HG03571 (cell line): ENCODE results near the gene CDK14.

Experiments used
- ATAC-seq: cut with Tn5 transposase; IDR thresholded peaks from one replicate; pipeline ENCODE4 v1.9.1; 2021; ENCODE audit not compliant: unreplicated experiment

CDK14 gene

DNA sequence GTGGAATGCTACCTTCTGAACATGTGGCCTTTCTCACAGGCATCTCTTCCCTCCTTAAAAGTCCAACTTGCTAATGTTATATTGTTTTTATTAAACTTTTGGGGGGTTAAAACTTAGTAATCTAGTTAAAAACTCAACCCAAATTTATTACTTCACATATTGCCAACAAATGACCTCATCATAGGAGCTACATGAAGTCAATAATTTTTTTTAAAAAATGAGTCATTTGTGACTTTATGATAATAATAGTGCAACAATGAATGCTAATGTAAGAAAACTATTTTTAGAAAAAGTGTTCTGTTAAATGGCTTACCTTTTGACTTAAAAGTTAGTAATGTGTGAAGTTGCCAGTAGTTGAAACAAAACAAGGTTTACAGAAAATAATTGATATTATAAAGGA lies 342.2 kb downstream of the CDK14 start:
- no peak for ATAC-seq

DNA sequence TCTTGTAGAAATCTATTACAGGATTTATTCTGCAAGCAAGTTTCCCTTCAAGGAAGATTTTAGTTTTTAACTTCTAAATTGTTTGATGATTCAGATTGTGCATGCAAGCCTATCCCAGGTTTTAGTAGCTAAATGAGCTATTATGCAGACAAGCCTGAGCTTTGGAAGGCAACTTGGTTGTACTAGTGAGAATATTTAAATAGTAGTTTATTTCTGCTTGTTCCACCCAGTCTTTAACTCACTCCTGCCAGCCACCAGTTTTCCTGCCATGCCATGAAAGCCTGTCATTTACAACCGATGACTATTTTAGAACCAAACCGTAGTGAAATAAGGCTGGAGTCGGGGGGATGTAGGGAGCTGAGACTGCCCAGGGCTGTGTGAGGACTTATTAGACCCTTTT lies 343.5 kb downstream of the CDK14 start:
- no peak for ATAC-seq

DNA sequence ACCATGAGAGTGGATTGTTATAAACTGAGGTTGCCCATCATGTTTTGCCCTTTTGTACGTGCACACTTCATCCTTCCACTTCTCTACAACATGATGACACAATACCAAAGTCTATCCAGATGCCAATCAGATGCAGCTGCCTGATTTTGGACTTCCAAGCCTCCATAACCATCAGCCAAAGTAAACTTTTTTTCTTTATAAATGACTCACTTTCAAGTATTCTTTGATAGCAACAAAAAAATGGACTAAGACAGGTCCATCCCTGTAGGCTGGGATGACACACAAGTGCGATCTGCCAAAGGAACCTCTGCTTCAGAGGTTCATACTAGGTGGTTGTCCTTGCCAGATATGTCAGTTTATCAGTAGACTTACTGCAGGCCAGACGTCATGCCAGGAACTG lies 347.9 kb downstream of the CDK14 start:
- ATAC-seq: no peak

DNA sequence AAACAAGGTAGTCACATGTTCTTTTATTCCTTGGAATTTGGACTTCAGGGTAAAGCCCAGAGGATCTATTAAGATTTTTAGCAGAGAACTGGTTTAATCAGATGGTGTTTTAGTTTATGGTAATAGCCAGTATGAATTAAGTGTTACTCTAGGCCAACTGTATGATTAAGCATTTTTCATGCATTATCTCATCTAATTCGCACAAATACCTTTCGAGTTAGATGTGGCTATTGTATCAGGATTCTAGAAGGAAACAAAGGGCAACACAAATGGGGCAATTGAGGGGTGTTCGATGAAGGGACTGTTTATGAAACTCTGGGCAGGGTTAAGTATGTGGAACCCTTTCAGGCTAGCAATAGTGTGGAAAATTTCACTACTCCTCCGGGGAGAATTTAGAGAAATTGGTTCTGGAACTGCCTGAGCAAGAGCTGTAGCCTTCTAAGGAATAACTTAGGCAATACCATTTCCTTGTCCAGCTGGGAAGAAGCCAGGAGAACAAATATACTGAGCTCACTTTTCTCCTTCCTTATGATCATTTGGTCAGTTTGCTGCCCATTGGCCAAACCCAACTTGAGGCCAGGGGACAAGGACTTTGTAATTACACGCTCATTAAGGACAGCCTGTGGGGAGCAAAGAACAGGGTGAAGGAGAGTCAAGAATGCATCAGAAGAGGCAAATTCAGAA lies 349.1 kb downstream of the CDK14 start:
- ATAC-seq: no peak

DNA sequence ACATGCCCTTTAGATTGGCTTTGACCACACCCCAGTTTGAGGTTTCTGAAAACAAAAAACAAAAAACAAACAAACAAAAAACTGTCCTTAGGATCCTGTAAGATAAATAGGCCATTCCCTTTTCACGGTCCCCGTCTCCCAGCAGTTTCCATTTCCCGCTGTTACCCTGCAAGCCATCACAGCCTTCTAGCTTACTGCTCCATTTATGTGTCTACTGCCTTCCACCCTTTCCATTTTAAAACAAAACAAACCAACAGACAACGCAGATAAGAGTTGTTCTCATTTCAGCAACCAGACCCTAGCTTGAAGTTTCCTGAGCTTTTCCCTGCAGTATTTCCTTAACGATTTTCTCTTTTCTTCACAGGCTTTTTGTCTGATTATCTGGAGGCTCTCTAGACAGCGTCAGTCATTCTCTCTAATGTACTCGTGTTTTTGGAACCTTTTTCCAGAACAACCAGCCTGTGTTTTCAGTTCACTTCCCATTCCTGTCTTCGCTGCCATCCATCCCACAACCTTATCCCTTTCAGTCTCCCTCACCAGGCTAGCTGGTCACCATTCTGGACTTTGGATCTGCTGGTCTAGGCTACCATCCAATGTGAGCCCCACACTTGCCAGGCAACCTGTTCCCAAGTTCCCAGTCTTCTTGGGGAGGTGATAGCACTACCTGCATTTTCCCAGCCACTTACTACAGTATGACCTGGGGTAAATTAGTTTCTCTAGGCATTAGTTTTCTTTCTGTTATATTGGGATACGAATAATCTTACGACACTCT lies 350.8 kb downstream of the CDK14 start:
- no peak for ATAC-seq

DNA sequence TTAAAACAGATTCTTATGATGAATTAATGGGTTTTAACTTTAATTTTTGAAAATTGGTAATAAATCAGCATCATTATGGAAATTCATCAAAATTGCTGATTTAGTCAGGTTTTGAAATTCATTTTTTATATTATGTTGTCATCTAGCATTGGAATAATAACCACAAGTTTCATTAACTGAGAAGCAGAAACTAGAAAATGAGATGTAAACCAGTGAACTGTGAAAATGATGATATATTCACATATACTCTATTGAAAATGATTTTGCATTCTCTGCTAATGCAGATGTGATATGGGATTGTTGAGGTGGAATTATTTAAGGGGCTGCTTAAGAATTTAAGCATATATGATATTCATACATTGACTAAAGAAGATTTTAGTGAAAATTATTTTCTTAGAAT lies 352.0 kb downstream of the CDK14 start:
- no peak for ATAC-seq

DNA sequence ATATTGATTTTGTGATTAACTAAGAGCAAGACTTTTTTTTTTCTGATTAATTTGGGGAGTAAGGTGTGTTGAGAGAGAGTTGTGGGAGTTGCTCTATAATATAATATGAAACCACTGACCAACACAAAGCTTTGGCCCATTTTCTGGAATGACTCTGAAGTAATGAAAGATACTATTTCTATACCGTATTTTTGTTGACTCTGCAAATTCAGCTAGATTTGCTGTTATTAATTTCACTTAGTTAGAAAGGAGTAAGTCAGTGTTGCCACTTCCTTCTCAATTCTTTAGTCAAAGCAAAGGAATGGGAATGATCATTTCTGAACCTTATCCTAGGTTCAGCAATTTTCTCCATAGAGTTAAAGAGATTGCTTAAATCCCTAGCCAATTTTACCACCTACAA lies 355.1 kb downstream of the CDK14 start:
- ATAC-seq: no peak

DNA sequence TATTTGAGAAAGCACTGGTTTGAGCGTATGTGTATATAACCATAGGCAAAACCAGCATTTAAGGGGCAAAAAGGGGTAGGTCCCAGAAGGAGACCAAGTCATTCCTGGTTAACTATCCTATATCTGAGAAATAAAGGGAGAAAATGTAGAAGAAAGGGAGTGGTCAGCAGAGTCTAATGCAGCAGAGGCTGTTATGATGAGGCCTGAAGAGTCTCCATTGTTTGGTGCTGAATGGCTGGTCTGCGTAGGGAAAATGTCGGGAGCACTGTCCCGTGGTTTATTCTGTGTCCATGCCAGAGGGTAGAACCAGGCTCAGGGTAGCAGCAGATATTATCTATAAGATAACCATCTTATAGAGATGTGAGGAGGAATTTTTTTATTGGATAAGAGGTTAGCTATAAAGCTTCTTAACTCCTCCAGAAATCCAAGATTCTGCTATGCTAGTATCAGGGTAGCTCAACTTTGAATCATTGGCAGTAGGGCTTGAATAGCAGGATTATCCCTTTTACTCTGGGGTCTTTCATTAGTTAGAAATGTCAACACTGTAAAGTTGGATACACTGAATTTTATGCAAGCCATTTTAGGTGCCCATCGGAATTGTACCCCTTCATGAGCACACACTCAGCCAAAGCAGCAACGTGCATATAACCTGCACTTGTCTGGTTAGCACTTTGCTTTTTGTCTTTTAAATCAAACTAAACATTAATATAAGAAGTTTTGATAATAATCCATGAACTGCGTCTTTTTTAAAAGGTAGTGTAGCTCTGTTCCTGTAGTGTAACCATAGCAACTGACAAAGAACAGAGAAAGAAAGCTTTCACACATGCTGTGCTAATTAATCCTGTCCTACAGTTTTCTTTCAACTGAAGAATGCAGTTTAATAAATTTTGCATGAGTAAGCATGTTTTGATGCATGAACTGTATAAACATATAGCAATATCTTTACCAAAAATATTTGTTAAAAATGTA lies 356.1 kb downstream of the CDK14 start:
- ATAC-seq: no peak

DNA sequence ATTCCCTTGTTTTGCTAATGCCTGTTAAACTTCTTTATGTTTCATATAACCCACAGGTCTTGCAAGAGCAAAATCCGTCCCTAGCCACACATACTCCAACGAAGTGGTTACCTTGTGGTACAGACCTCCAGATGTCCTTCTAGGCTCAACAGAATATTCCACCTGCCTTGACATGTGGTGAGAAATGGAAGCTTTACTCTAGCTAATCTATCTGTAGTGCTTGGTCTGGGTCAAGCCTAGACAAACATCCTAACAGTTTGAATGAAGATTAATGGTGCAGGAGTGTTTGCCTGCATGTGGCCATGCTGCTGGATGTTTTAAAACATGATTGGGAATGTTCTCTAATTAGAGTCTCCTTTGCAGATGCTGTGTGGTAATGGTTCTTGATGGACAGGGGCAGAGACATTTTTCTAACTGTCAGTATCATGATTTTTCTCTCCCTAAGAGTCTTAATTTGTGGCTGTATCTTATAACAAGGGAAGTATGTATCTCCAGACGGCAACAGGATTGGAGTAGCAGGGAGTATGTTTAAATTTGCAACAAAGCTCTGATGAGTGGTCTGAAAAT lies 359.6 kb downstream of the CDK14 start:
- no peak for ATAC-seq

DNA sequence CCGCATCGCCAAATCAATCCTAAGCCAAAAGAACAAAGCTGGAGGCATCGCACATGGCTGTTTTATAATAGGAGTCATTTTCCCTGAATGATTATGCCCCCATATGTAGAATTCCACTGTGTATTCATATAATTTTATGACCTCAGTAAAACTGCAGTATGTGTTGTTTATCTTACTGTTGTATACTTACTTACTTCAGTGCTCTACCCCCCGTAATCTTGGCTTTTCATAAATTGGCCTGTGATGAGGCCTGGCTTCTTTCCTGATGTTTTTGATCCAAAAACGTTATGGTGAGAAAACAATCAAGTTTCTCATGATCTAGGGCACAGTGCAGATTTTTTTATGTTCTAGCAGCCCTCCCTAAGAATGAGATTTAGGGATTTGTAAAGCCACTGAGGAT lies 361.8 kb downstream of the CDK14 start:
- no peak for ATAC-seq

DNA sequence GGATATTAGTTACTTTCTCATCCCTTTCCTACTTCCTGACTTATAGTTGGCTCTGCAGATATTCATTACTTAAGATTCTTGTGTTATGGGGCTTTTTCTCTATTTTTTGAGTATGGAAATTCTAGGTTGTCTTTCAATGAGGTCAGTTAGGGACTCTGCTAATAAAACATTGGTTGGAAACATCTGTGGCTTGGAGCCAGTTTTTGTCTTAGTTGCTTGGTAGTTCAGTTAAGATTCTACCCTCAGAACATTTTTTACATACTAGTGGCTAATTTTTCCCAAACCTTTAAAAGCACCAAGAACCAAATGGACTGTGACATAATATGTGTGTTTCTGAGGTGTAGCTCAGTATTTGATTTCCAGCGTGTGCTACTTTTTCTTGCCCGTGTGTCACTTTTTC lies 362.5 kb downstream of the CDK14 start:
- ATAC-seq: no peak

DNA sequence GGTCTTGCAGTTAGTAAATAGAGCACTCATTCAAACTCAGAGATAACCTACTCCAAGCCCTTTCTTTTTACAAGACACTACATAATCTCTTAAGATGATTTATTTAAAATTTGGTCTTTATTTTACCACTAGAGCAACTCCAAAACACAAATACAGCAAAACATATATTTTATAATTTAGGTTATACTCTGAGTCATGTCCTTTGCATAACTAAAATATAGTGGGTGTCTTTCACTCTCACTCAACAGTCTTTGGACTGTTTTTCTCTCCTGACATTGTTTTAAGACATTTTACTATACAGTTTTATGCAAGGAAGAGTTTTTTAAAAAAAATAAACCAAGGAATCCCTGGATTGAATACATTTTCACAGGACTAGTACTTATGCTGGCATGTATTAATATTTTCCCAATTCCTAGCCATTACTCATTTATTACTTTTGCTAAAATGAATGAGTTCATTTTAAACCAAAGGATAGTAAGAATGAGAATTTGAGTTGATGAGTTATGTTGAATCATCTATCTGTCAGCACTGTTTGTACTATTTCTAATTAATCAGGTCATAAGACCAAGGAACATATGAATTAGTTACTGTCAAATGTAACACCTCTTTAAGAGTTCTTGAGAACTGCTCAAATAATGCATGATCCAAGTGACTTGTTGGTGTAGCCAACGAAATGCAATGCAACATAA lies 365.1 kb downstream of the CDK14 start:
- no peak for ATAC-seq

DNA sequence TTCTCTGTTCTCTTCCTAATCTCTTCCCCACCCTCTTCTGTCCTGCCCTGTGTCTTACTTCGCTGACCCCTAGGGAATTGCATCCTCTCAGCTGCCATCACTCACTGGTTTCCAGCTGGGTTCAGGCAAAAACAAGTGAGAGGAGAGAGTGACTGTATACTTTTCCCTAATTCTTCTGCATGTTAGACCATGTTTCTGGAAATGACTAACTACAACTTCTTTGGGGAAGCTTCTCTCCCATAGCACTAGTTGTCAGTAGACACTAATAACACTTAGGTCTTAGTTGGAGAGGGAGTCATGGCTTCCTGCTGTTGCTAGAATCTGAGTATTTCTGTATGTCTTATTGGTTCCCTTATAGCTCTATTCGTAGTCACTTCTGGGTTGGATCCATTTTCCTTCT lies 369.1 kb downstream of the CDK14 start:
- no peak for ATAC-seq

DNA sequence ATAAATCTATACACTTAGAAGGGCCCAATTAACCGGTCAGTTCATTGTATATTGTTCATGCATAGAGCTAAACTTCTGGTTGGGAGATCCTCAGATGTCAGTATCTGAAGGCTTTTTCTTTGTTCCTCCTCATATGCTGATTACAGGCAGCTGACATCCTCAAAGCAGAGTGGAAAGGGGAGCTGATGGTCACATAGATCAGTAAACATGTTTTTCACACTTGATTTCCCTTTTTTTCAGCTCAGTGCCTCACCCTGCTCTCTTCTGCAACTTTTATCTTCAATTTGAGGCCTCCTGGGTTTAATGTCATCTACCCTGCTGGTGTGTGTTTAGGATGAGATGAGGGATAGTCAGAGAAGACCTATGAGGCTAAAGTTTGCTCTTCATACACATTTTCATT lies 370.2 kb downstream of the CDK14 start:
- no peak for ATAC-seq

DNA sequence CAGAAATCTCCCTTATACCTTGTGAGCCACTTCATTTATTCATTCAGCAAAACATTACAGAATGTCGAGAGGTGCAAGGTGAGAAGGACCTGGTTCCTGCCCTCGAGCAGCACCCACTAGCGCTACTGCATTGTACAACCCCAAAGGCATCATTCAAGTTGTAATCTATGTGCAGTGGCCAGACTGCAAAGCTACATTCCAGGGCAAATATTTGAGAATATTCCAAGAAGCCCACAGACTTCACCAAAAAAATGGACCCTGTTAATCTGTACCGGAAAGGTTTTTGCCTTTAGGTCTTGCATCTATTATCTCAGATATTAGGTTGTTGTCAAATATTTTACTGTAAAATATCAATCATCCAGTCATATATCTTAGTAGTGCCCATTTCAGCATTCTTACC lies 372.8 kb downstream of the CDK14 start:
- no peak for ATAC-seq

DNA sequence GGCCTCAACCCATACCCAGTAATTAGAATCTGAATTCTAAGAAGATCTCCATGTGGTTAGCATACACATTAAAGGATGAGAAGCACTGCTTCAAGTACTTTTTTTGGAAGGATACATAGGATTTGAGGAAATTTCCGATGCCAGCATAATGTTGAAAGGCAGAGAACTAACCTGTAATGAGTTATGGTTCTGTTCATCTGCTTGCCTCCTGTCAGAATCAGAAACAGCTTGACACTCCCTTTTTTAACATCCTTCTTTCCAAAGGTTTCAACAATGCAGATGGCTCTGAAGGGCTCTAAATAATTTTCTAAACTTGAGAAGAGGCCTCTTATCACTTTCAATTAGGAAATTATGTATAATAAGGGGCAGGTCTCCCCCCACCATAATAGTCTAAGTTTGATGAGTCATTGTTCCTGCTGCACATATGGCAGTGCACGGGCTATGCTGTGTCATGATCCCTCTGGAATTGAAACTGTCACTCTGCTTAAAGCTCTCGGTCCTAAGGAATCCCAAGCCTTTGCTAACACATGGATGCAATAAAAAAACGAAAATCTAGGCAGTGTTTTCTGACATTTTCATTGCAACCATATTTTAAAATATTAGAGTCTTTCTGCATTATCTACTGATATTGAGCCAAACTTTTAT lies 376.9 kb downstream of the CDK14 start:
- ATAC-seq: no peak

DNA sequence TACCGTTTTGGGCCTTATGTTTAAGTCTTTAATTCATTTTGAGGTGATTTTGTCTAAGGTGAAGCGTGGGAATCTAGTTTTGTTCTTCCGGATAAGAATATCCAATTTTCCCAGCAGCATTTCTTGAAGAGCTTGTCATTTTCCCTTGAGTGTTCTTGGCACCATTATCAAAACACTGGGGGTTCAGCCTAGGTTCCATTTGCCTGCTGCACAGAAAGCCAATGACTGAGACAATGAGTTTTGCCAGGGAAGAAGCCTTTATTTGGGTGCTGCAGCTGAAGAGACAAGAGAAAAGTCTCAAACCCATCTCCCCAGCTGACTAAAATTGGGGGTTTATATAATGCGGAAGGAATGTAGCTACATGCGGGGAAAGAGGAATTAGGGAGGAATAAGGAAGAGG lies 380.9 kb downstream of the CDK14 start:
- no peak for ATAC-seq

DNA sequence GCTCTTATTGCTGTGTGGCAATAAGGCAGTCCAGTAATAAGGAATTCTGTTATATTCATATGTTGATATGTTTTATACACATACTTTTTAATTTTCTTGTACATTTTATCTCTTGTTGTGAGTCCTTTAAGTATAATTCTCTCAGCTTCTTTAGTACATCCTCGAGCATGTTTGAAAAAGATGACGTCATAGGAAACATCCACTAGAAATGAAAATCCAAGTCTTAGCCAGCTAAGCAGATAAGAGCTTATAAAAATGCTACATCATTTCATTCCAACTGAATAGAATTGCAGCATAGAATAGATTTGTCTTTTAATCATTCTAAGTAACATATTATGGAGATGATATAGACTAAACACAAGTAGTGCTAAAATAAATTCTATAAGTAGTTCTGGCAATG lies 384.4 kb downstream of the CDK14 start:
- ATAC-seq: no peak

DNA sequence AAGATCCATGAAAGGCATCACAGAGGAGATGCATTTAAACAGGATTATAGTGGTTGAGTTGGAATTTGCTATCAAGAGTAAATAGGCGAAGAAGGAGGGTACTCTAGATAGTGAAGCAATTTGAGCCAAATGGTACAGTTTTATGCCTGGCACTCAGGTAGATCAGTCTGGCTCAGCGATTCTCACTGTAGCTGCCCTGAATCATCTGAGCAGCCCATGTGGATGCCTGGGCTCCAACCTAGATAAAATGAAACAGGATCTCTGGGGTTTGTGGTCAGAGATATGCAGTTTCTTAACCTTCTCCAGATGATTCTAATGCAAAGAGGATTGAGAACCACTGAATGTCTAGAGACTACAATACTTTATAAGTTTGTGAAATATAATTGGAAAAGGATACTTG lies 386.1 kb downstream of the CDK14 start:
- no peak for ATAC-seq

DNA sequence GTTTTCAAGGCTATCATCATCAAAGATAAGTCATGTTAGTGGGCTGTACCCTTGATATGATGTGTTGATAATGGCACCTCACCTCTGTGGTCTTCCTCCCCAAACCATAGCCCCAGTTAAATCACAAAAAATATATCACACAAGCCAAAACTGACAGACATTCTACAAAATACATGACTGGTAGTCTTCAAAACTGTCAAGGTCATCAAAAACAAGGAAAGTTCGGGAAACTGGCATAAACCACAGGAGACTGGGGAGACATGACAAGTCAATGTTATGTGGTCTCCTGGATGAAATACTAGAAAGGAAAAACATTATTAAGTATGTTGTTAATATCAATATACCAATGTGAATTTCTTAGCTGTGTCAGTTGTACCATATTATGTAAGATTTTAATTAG lies 388.6 kb downstream of the CDK14 start:
- no peak for ATAC-seq
